Ammon's horn (tissue), 1 donor: ENCODE results near the gene GJD3.
"Not testable (repeated sequence)": the region's sequence is repeated elsewhere in the genome, so short reads cannot be mapped to it uniquely, and the experiment has no call there.

Source experiments
- DNase-seq: peaks from one replicate; pipeline ENCODE4 v3.0.0-alpha.2; 2016; ENCODE audit warnings: low spot score

GJD3 gene

DNA sequence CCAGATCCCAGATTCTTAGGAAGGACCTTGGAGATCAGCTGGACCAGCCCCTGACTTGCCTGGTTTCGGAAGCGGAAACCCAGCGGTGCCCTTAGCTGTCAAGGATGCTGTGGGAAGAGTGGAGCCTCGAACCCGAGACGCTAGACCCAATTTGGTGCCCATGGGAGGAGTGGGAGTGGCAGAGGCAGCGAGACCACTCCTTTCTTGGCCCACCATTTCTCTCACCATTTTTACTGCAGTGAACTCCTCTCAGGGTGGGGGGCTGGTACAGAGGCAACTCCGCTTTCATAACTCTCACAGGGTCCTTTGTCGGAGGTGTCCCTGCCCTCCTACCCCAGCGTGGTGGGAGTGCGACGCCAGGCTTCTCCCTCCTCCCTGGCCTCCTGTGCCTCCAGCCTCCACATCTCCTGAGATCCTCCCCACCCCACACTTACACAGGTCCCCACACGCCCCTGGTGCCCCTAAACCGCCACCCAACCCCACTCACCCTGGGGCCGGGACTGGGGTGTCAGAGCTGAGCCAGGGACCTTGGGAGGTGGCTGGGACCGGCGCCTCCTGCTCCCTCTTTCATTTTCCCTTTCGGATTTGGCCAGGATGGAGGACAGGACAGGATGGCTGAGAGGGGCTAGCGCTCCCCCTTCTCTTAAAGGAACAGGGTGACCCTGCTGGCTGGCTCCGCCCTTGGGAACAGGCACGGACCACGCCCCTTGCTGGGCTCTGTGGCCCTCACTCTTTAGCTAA, at the start of gene GJD3:
Gene GJD3 (minus strand): TSS at position 617 of the 741 bp plus-strand sequence. CDS start 922 bp downstream, outside the sequence.
- no peak for DNase-seq

DNA sequence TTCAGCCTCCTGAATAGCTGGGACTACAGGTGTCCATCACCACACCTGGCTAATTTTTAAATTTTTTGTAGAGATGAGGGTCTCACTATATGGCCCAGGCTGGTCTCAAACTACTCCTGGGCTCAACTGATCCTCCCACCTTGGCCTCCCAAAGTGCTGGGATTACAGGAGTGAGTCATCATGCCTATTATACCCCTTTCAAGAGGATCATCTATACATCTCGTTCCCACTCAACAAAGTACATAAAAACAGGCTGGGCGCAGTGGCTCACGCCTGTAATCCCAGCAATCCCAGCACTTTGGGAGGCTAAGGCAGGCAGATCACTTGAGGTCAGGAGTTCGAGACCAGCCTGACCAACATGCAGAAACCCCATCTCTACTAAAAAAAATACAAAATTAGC, 49.8 kb upstream of the GJD3 start:
- not testable (repeated sequence) for DNase-seq

GRCh38 chr17:40412880-40413279, 48.3 kb upstream of the GJD3 start:
- no peak for DNase-seq

GRCh38 chr17:40411821-40412220, 47.3 kb upstream of the GJD3 start:
- no peak for DNase-seq

DNA sequence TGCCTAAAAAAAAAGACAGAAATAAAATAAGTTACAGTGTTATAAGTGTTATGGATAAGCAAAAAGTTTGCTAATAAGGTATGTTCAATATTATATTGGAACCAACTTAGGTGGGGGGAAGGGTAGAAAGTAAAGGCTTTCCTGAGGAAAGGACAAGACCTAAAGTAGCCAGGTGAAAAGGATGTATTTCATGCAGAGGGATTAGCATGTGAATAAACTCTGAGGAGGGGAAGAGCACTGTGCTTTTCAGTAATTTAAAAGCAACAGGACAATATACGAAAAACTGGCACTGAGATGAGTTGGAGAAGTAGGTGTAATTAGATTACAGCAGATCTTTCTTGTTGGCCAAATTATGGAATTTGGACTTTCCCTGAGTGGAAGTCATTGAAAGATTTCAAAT, 45.5 kb upstream of the GJD3 start:
- DNase-seq, result no peak

- DNase-seq, result not testable (repeated sequence)
Measured at GRCh38 chr17:40409540-40409939, 45.0 kb upstream of the GJD3 start.

DNA sequence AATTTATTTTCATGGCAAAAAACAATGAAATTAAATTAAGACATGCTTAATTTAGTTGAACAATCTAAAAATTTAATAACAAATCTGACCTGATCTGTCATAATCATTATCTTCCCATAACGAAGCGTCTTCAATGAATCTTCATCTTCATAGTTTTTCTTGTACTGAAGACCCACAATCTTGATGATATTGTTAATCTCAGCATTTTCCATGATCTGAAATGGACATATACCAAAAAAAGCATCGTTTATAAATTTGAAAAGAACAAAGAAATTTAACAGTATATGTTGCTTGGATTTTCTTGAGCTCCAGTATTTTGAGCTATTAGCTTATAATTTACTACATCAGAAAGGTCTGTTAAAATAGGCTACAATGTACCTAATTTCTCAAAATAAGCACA, 42.9 kb upstream of the GJD3 start:
- no peak for DNase-seq

DNA sequence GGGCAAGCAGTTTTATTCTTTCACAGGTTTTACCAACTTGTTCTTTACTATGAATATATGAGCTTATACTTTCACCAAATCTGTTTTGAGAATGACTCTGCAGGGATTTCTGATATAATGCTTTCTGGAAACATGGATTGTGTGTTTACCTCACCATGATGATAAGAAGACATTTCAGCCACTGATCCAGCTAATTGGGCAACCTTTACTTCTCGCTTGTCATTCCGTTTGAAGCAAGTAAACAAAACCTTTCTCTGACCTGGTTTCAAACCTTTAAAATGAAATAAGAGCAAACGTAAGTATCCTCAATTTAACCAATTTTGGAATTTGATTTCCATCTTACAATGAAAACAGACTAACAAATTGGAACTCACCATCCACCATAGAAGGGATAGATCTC, 39.5 kb upstream of the GJD3 start:
- no peak for DNase-seq

- DNase-seq, result no peak
Measured at GRCh38 chr17:40402668-40403067, 38.1 kb upstream of the GJD3 start.

DNA sequence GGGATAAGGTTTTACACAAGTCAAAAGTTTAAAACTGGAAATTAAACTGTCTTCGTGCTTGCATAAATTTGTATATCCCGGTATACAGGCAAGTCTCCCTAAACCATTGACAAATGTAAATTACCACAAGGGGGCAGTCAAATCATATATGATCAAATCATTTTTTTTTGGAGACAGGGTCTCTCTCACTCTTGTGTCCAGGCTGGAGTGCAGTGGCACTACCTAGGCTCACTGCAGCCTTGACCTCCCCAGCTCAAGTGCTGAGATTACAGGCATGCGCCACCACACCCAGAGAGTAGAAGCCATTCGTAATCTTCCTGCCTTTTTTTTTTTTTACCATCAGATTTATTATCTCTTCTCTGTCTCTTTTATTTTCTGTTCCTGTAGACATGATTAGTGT, 34.6 kb upstream of the GJD3 start:
- peak; percentile 35 for DNase-seq

DNA sequence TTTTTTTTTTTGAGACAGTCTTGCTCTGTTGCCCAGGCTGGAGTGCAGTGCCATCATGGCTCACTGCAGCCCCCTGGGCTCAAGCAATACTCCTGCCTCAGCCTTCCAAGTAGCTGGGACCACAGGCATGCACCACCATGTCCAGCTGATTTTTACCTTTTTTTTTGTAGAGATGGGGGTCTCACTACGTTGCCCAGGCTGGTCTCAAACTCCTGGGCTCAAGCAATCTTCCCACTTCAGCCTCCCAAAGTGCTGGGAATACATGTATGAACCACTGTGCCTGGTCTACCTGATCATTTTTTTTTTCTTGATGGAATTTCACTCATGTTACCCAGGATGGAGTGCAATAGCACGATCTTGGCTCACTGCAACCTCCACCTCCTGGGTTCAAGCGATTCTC, 22.0 kb upstream of the GJD3 start:
- DNase-seq, result not testable (repeated sequence)

DNA sequence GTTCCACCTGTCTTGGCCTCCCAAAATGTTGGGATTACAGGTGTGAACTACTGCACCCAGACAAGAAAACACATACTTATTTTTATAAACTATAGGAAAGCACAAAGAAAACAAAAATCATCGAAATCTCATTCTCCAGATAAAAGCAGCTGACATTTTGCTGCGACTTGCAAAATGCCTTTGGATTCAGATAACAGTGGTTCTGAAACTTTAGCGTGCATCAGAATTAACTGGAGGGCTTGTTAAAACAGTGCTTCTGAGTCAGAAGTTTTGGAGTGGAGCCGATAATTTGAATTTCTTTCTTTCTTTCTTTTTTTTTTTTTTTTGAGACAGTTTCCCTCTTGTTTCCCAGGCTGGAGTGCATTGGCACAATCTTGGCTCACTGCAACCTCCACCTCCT, 17.7 kb upstream of the GJD3 start:
- DNase-seq, result no peak

DNA sequence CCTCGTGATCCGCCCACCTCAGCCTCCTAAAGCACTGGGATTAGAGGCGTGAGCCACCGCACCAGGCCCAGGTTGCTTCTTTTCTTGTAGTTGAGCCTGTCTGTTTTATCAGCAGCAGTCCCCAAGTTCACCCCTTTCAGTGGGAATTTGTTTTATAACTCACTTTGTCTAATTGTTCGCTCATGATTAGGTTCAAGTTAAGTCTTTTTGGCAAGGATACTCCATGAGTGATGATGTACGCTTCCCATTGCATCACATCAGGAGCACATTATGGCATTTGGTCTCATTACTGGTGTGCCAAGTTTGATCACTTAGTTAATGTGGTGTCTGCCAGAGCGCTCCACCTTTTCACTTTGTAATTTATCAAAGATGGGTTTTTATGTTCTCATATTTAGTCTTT, 14.4 kb upstream of the GJD3 start:
- DNase-seq, result no peak

DNA sequence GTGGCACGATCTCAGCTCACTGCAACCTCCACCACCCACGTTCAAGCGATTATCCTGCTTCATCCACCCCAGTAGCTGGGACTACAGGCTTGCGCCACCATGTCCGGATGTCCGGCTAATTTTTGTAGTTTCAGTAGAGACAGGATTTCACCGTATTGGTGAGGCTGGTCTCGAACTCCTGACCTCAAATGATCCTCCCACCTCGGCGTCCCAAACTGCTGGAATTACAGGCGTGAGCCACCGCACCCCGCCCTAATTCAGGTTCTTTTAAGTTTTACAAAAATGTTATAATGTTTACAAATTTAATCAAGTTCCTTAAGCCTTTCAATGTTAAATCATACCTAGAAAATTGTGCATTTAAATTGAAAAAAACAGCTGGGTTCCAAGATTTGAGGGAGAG, 13.3 kb upstream of the GJD3 start:
- no peak for DNase-seq

- not testable (repeated sequence) for DNase-seq
Measured at GRCh38 chr17:40376541-40376940, 12.0 kb upstream of the GJD3 start.

DNA sequence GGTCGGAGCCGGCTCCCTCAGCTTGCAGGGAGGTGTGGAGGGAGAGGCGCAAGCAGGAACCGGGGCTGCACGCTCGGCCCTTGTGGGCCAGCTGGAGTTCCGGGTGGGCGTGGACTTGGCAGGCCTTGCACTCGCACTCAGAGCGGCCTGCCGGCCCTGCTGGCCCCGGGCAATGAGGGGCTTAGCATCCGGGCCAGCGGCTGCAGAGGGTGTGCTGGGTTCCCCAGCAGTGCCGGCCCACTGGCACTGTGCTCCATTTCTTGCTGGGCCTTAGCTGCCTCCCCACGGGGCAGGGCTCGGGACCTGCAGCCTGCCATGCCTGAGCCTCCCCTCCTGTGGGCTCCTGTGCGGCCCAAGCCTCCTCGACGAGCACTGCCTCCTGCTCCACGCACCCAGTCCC, 11.2 kb upstream of the GJD3 start:
- not testable (repeated sequence) for DNase-seq

DNA sequence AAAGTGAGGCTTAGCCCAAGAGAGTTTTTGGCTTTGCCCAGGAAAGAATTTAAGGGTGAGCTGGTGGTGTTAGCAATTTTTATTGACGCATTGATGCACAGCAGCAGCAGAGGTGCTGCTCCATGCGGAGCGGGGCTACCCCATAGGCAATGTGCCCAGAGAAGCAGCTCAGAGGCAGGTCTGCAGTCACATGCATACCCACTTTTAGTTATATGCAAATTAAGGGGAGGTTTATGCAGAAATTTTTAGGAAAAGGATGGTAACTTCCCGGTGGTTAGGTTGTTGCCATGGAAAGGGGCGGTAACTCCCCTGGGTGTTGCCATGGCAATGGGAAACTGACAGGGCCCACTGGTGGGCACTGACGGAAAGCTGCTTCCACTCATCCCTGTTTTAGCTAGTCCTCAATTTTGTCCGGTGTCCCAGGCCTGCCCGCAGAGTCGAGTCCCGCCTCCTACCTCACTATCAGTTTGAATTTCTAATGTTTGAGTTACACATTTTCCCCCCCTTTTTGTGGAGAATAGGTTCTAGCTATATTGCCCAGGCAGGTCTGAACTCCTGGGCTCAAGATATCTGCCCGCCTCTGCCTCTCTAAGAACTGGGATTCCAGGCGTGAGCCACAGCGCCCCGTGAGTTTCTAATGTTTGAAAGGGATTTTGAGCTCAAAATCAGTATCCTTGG, 10.4 kb upstream of the GJD3 start:
- DNase-seq, result no peak

GRCh38 chr17:40373999-40374398, 9.5 kb upstream of the GJD3 start:
- no peak for DNase-seq

- no peak for DNase-seq
Measured at GRCh38 chr17:40373324-40373723, 8.8 kb upstream of the GJD3 start.

GRCh38 chr17:40372644-40373043, 8.1 kb upstream of the GJD3 start:
- not testable (repeated sequence) for DNase-seq

- no peak for DNase-seq
Measured at GRCh38 chr17:40372031-40372430, 7.5 kb upstream of the GJD3 start.

- no peak for DNase-seq
Measured at GRCh38 chr17:40371261-40371929, 6.9 kb upstream of the GJD3 start.

DNA sequence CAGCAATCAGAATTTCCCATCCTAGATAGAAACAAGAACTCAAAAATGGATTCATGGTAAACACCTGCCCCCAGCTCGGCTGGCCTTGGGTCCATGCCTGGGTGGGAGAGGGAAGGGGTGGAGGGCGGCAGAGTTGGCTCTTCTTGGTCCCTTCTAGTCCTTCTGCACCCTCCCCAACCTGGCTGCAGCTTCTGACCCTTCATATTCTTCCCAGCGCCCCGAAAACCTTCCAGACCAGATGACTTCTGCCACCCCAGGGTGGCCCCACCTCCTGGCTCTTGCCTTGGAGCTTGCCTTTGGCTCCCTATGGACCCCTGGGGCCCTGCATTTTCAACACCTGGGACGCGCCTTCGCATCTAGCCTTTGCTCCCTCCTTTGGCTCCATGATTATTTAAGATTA, 5.4 kb upstream of the GJD3 start:
- DNase-seq, result no peak
